Suprapubic skin (tissue), 4 donors: ENCODE measurements around the gene MGME1.

ENCODE experiments used
- CTCF ChIP-seq, 2 donors: fragments of 200-600 bp in 1 of 2; fragments of 450-650 bp in 1 of 2; sonication (generic) in 1 of 2; IDR thresholded peaks; one replicate each; pipeline ENCODE4 v1.5.1; 2016 to 2019; ENCODE audit warnings: antibody characterized with exemption in 2 of 2, mild to moderate bottlenecking in 1 of 2, moderate library complexity in 1 of 2
- EP300 ChIP-seq: sonication (generic); formaldehyde crosslinking; IDR thresholded peaks from one replicate; pipeline ENCODE4 v1.6.1; 2017; ENCODE audit warnings: antibody characterized with exemption
- POLR2A ChIP-seq, 2 donors: fragments of 450-650 bp; IDR thresholded peaks; one replicate each; pipeline ENCODE4 v1.6.1; 2017; ENCODE audit warnings: antibody characterized with exemption in 2 of 2, mild to moderate bottlenecking in 2 of 2, moderate library complexity in 2 of 2
- POLR2AphosphoS5 ChIP-seq, 3 donors: sonication (generic); formaldehyde crosslinking; IDR thresholded peaks; one replicate each; pipeline ENCODE4 v1.6.1; 2017; ENCODE audit warnings: antibody characterized with exemption in 3 of 3

DNA sequence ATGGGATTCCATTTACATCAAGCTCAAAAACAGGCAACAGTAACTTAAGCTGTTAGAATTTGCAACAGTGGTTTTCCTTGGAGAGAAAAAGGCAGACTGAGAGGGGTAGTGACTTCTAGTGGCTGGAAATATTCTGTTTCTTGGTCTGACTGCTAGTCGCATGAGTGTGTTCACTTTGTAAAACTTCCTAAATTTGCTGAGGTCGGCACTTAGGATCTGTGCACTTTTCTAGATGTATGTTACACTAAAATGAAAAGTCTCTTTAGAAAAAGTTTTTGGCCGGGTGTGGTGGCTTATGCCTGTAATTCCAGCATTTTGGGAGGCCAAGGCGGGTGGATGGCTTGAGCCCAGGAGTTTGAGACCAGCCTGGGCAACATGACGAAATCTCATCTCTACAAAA lies 70.2 kb downstream of the MGME1 start:
- TF ChIP-seq CTCF (IDR thresholded peaks at IDR 0.05) (no peak), POLR2AphosphoS5 (IDR thresholded peaks at IDR 0.05) (no peak), EP300 (no peak), POLR2A (IDR thresholded peaks at IDR 0.05) (no peak)
